T-helper 1 cell (primary cell): ENCODE measurements around the gene OSGEPL1.
"Not testable (repeated sequence)": the region's sequence is repeated elsewhere in the genome, so short reads cannot be mapped to it uniquely, and the experiment has no call there.

Experiments used
- DNase-seq, 5 donors: peaks; one replicate each; pipeline ENCODE4 v3.0.0-alpha.2; 2012 to 2020

OSGEPL1 gene

GRCh38 chr2:189751080-189751658 is 11.4 kb downstream of the OSGEPL1 start:
- peak in 4 of 5 donors; percentile 4 to 33 (median 22) for DNase-seq

GRCh38 chr2:189729430-189729829 is 33.2 kb downstream of the OSGEPL1 start:
- no peak for DNase-seq

- no peak for DNase-seq
Observed at GRCh38 chr2:189726849-189727248, 35.7 kb downstream of the OSGEPL1 start.

- no peak for DNase-seq
Observed at GRCh38 chr2:189726271-189726670, 36.3 kb downstream of the OSGEPL1 start.

- peak in 1 of 5 donors; percentile 6 for DNase-seq
Observed at GRCh38 chr2:189723192-189723591, 39.4 kb downstream of the OSGEPL1 start.

GRCh38 chr2:189719571-189719970 is 43.0 kb downstream of the OSGEPL1 start:
- no peak for DNase-seq

- not testable (repeated sequence) for DNase-seq
Observed at GRCh38 chr2:189717593-189717992, 45.0 kb downstream of the OSGEPL1 start.

GRCh38 chr2:189709501-189710221 is 52.9 kb downstream of the OSGEPL1 start:
- DNase-seq = no peak

- DNase-seq = no peak
Observed at GRCh38 chr2:189702071-189702470, 60.5 kb downstream of the OSGEPL1 start.

- DNase-seq = no peak
Observed at GRCh38 chr2:189700681-189701080, 61.9 kb downstream of the OSGEPL1 start.

GRCh38 chr2:189698020-189698887 is 64.3 kb downstream of the OSGEPL1 start:
- peak in 4 of 5 donors; percentile 7 to 57 (median 28) for DNase-seq
